DOHH2 (cell line): Measurements from ENCODE around the gene RABGAP1L.

Experiments
- H3F3A ChIP-seq: fragments of 200-600 bp; sonication (generic), shearing (Covaris generic); 2 replicates; pipeline ENCODE4 v1.6.0; 2016; ENCODE audit warnings: antibody characterized with exemption, mild to moderate bottlenecking; ENCODE audit not compliant: control insufficient read depth, insufficient read depth
- H3K27ac ChIP-seq: fragments of 200-600 bp; sonication (generic); 2 replicates; pipeline ENCODE4 v1.5.1; 2014; ENCODE audit warnings: low read depth, mild to moderate bottlenecking, low read length, moderate library complexity
- H3K27me3 ChIP-seq: fragments of 200-600 bp; sonication (generic); 2 replicates; pipeline ENCODE4 v1.6.1; 2014; ENCODE audit warnings: mild to moderate bottlenecking, low read length, mixed read lengths; ENCODE audit not compliant: control insufficient read depth
- H3K36me3 ChIP-seq: fragments of 200-600 bp; sonication (generic); 2 replicates; pipeline ENCODE4 v1.6.1; 2014; ENCODE audit warnings: mild to moderate bottlenecking, low read length, moderate library complexity, mixed read lengths; ENCODE audit not compliant: control insufficient read depth
- H3K4me1 ChIP-seq: fragments of 200-600 bp; sonication (generic); 2 replicates; pipeline ENCODE4 v1.6.1; 2014; ENCODE audit warnings: mild to moderate bottlenecking, low read length, mixed read lengths; ENCODE audit not compliant: control insufficient read depth
- H3K4me2 ChIP-seq: fragments of 200-600 bp; sonication (generic); 2 replicates; pipeline ENCODE4 v1.6.0; 2014; ENCODE audit warnings: mild to moderate bottlenecking, low read length, moderate library complexity
- H3K4me3 ChIP-seq: fragments of 200-600 bp; sonication (generic); 2 replicates; pipeline ENCODE4 v1.5.1; 2014; ENCODE audit warnings: mild to moderate bottlenecking, low read length, mixed read lengths
- H3K79me2 ChIP-seq: fragments of 200-600 bp; sonication (generic); 2 replicates; pipeline ENCODE4 v1.6.1; 2014; ENCODE audit warnings: mild to moderate bottlenecking, low read length, mixed read lengths; ENCODE audit not compliant: control insufficient read depth
- H3K9me2 ChIP-seq: fragments of 200-600 bp; sonication (generic); replicated peaks from 2 replicates; pipeline ENCODE4 v1.6.1; 2014; ENCODE audit warnings: mild to moderate bottlenecking, low read length, mixed read lengths; ENCODE audit not compliant: control insufficient read depth
- H3K9me3 ChIP-seq: fragments of 200-600 bp; sonication (generic); 2 replicates; pipeline ENCODE4 v1.6.1; 2014; ENCODE audit warnings: antibody characterized with exemption, low read length, mixed read lengths; ENCODE audit not compliant: control insufficient read depth, insufficient read depth
- H4K20me1 ChIP-seq: fragments of 200-600 bp; sonication (generic); 2 replicates; pipeline ENCODE4 v1.6.0; 2014; ENCODE audit warnings: low read depth, mild to moderate bottlenecking, antibody characterized with exemption, low read length, moderate library complexity; ENCODE audit not compliant: control insufficient read depth, insufficient read depth
- CTCF ChIP-seq: fragments of 200-600 bp; sonication (generic); IDR thresholded peaks from one replicate; pipeline ENCODE4 v1.5.1; 2014; ENCODE audit warnings: antibody characterized with exemption, mild to moderate bottlenecking, low read depth, low read length; ENCODE audit not compliant: poor library complexity, severe bottlenecking
- EZH2phosphoT487 ChIP-seq: fragments of 200-600 bp; sonication (generic); IDR thresholded peaks from 2 replicates; pipeline ENCODE4 v1.6.1; 2017; ENCODE audit warnings: borderline replicate concordance, mild to moderate bottlenecking, antibody characterized with exemption, low read length, moderate library complexity, mixed read lengths

The RABGAP1L gene

GRCh38 chr1:174988986-174989385, 829.7 kb downstream of the RABGAP1L start:
- Histone ChIP-seq H3K4me2 (no peak overlapping the region), H3K4me1 (peaks cover 7% of the 10 kb centered on the region; the same call in 1 of the 2 replicates), H3K36me3 (peaks cover 62% of the 10 kb centered on the region), H3K79me2 (no peaks in the 10 kb centered on the region), H3F3A (peaks cover 10% of the 10 kb centered on the region), H3K9me3 (no peaks in the 10 kb centered on the region), H4K20me1 (no peaks in the 10 kb centered on the region), H3K9me2 (no peaks in the 10 kb centered on the region), H3K27me3 (no peaks in the 10 kb centered on the region), H3K27ac (no peak overlapping the region), H3K4me3 (no peak overlapping the region)
- TF ChIP-seq CTCF (no peak), EZH2phosphoT487 (no peak)

GRCh38 chr1:174989536-174990220, 830.4 kb downstream of the RABGAP1L start:
- Histone ChIP-seq H4K20me1 (no peaks in the 10 kb centered on the region), H3K79me2 (no peaks in the 10 kb centered on the region), H3K27me3 (no peaks in the 10 kb centered on the region), H3K9me2 (no peaks in the 10 kb centered on the region), H3K4me3 (no peak overlapping the region), H3F3A (peaks cover 10% of the 10 kb centered on the region), H3K9me3 (no peaks in the 10 kb centered on the region), H3K4me1 (peaks cover 7% of the 10 kb centered on the region; the same call in 1 of the 2 replicates), H3K27ac (no peak overlapping the region), H3K4me2 (no peak overlapping the region), H3K36me3 (peaks cover 55% of the 10 kb centered on the region)
- TF ChIP-seq EZH2phosphoT487 = no peak
- TF ChIP-seq CTCF = no peak

GRCh38 chr1:174990382-174990999, 831.2 kb downstream of the RABGAP1L start:
- Histone ChIP-seq H3K27ac (no peak overlapping the region), H3K79me2 (no peaks in the 10 kb centered on the region), H4K20me1 (no peaks in the 10 kb centered on the region), H3K36me3 (peaks cover 60% of the 10 kb centered on the region), H3F3A (peaks cover 10% of the 10 kb centered on the region), H3K27me3 (no peaks in the 10 kb centered on the region), H3K9me3 (no peaks in the 10 kb centered on the region), H3K4me2 (peak overlapping the region; percentile 27), H3K4me3 (no peak overlapping the region), H3K4me1 (peaks cover 7% of the 10 kb centered on the region; the same call in 1 of the 2 replicates), H3K9me2 (no peaks in the 10 kb centered on the region)
- no peak for TF ChIP-seq EZH2phosphoT487
- TF ChIP-seq CTCF = no peak
